Measurements from ENCODE around the gene U2AF1L4.

The U2AF1L4 gene

DNA sequence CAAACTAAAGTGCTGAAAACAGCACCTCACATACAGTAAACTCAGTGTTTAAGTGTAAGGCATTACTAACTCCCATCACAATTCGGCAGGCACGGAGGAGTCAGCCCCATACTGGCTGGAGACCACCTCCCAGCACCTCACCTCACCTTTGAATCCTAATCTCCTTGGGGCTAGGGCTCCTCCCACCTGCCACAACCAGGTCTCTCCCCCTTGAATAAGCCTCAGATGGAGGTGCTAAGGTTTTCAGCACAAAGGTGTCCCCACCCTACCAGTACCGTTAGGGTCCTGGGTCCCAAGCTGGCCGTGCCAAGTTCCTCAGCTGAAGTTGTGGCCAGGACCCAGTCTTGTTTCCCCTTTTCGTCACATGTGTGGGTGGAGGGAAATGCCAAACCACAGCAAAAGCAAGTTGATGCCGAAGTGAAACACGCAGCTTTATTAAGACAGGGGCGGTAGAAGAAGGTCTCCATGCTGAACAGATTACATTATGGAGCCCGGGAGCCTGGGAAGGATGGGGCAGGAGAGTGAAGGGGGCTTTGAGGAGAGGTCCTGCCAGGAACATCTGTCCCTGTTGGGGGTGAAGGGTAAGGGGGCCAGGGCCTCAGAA lies 3.0 kb downstream of the U2AF1L4 start, which contains the start of gene IGFLR1:
IGFLR1 (minus strand) TSS at position 332 of the 604 bp plus-strand sequence. CDS start 1,272 bp downstream, outside the sequence.
- DNase-seq (ENCODE audit: low read depth), result no peak

DNA sequence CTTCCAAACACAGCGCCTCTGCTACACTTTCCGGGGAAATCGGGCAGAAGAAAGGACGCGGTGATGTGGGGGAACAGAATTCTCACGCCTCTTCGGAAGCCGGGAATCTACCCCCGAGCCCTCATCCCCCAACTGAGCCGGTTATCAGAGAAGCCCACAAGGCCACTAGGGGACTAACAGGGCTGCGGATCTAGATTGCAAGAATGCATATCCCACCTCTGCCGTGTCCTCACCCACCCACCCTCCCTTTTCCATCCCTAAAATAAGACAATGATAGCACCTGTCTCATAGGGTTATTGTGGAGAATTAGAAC lies 4.1 kb downstream of the U2AF1L4 start:
- no peak for DNase-seq (ENCODE audit: low read depth)
- no peak for TF ChIP-seq CTCF (conservative IDR thresholded peaks at IDR 0.05; ENCODE audit: low read depth, low read length)
- H3K4me3 ChIP-seq (ENCODE audit: low read length), result peak overlapping the region; percentile 68

More for the DNA sequence above, 3.0 kb downstream of the U2AF1L4 start, which contains the start of gene IGFLR1:
- TF ChIP-seq CTCF (conservative IDR thresholded peaks at IDR 0.05; ENCODE audit: low read depth, low read length), result no peak
- H3K4me3 ChIP-seq (ENCODE audit: low read length), result peak within 1 kb of the TSS; percentile 68

GRCh38 chr19:35740423-35741202 lies 4.6 kb downstream of the U2AF1L4 start:
- DNase-seq (ENCODE audit: low read depth), result peak; percentile 81
- TF ChIP-seq CTCF (conservative IDR thresholded peaks at IDR 0.05; ENCODE audit: low read depth, low read length), result peak; percentile 21
- H3K4me3 ChIP-seq (ENCODE audit: low read length), result peak overlapping the region; percentile 68

GRCh38 chr19:35740108-35740422 lies 5.2 kb downstream of the U2AF1L4 start:
- peak overlapping the region; percentile 68 for H3K4me3 ChIP-seq (ENCODE audit: low read length)
- no peak for DNase-seq (ENCODE audit: low read depth)
- no peak for TF ChIP-seq CTCF (conservative IDR thresholded peaks at IDR 0.05; ENCODE audit: low read depth, low read length)

- no peak for DNase-seq (ENCODE audit: low read depth)
- TF ChIP-seq CTCF (conservative IDR thresholded peaks at IDR 0.05; ENCODE audit: low read depth, low read length), result no peak
- peak overlapping the region; percentile 68 for H3K4me3 ChIP-seq (ENCODE audit: low read length)
Observed at GRCh38 chr19:35739275-35740107, 5.7 kb downstream of the U2AF1L4 start.

- TF ChIP-seq CTCF (conservative IDR thresholded peaks at IDR 0.05; ENCODE audit: low read depth, low read length), result no peak
- no peak for DNase-seq (ENCODE audit: low read depth)
- no peak overlapping the region for H3K4me3 ChIP-seq (ENCODE audit: low read length)
Observed at GRCh38 chr19:35738887-35739229, 6.4 kb downstream of the U2AF1L4 start.

Measured in retinal pigment epithelial cell (primary cell).